Stimulated activated CD8-positive, alpha-beta memory T cell treated with anti-CD3 and anti-CD28 coated beads, Interleukin-12 subunit alpha, Interleukin-12 subunit beta, amount 100 ng/mL, for 24 hours (primary cell): Measurements from ENCODE around the gene ZNF600.
"Not testable (repeated sequence)": the region's sequence is repeated elsewhere in the genome, so short reads cannot be mapped to it uniquely, and the experiment has no call there.

Source experiments
- DNase-seq: peaks from one replicate; pipeline ENCODE4 v3.0.0-alpha.2; 2020; ENCODE audit errors: extremely low read depth

ZNF600 gene

GRCh38 chr19:52741951-52742485 lies 44.6 kb downstream of the ZNF600 start:
- DNase-seq, result no peak

- DNase-seq, result not testable (repeated sequence)
Observed at GRCh38 chr19:52741371-52741770, 45.2 kb downstream of the ZNF600 start.

- no peak for DNase-seq
Observed at GRCh38 chr19:52739576-52739975, 47.0 kb downstream of the ZNF600 start.

GRCh38 chr19:52735734-52736133 lies 50.9 kb downstream of the ZNF600 start:
- no peak for DNase-seq

- peak; percentile 95 for DNase-seq
Observed at GRCh38 chr19:52734893-52735661, 51.5 kb downstream of the ZNF600 start, which contains the start of gene ZNF611. TSS of gene ZNF611 (minus strand) at chr19:52735044. CDS start at chr19:52715894, 19,150 bp downstream.

- no peak for DNase-seq
Observed at GRCh38 chr19:52734331-52734892, 52.2 kb downstream of the ZNF600 start.

- DNase-seq, result not testable (repeated sequence)
Observed at GRCh38 chr19:52726051-52726450, 60.5 kb downstream of the ZNF600 start.

GRCh38 chr19:52725528-52725961 lies 61.0 kb downstream of the ZNF600 start:
- no peak for DNase-seq

GRCh38 chr19:52724701-52725514 lies 61.7 kb downstream of the ZNF600 start:
- no peak for DNase-seq

- not testable (repeated sequence) for DNase-seq
Observed at GRCh38 chr19:52723907-52724598, 62.5 kb downstream of the ZNF600 start.

GRCh38 chr19:52722062-52723003 lies 64.3 kb downstream of the ZNF600 start:
- DNase-seq, result no peak

- not testable (repeated sequence) for DNase-seq
Observed at GRCh38 chr19:52720541-52720940, 66.0 kb downstream of the ZNF600 start.

GRCh38 chr19:52716522-52716921 lies 70.1 kb downstream of the ZNF600 start:
- no peak for DNase-seq

GRCh38 chr19:52715902-52716301 lies 70.7 kb downstream of the ZNF600 start:
- DNase-seq, result not testable (repeated sequence)

GRCh38 chr19:52715330-52715729 lies 71.3 kb downstream of the ZNF600 start:
- not testable (repeated sequence) for DNase-seq
